Measurements from ENCODE around the gene NF1. TPM values are rescaled to one million over a fixed set of nuclear protein-coding genes. Genes with fewer than 3 reads are reported as not detected.

NF1 gene
- total RNA-seq, 1 donor from 2014 or later: 53.7 TPM

DNA sequence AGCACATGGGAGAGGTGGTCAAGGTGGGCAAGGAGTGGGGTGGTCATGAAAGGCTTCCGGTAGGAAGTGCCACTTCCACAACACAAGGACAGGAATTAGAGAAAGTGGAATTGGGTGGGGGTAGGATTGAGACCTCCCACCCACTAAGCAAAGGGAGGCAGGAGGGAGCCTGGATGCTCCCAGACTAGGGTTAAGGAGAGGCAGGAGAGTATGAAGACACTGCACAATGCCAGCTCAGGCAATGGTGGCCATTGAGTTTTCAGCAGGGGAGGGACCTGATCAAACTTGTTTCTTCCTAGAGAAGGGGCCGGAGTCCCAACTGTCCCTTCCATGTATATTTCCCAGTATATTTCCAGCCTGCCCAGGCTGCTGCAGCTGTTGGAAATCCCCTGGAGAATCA, 293.6 kb downstream of the NF1 start:
- H3K36me3 ChIP-seq (ENCODE audit: insufficient read depth, low read length): no peaks in the 10 kb centered on the region
- Mint-ChIP-seq H3K9me3 (ENCODE audit: unreplicated experiment) (no peaks in the 10 kb centered on the region), H3K4me3 (ENCODE audit: unreplicated experiment) (no peak overlapping the region), H3K27ac (ENCODE audit: unreplicated experiment) (no peak overlapping the region), H3K36me3 (ENCODE audit: low read depth, unreplicated experiment) (peaks cover 6% of the 10 kb centered on the region), H3K4me1 (ENCODE audit: low read depth, unreplicated experiment) (no peaks in the 10 kb centered on the region), H3K27me3 (ENCODE audit: low read depth, unreplicated experiment) (peaks cover 28% of the 10 kb centered on the region)
- H4K20me1 ChIP-seq (ENCODE audit: insufficient read depth, low read length): peaks cover 5% of the 10 kb centered on the region
- H3K27ac ChIP-seq (ENCODE audit: low read depth, low read length): no peak overlapping the region
- TF ChIP-seq CTCF (IDR thresholded peaks at IDR 0.05; ENCODE audit: insufficient read depth, low read depth, low read length): no peak
- no peak for TF ChIP-seq EZH2 (IDR thresholded peaks at IDR 0.05; ENCODE audit: insufficient read depth, low read length)
- H3K4me2 ChIP-seq (ENCODE audit: low read length): no peak overlapping the region
- no peak overlapping the region for H3K4me3 ChIP-seq (ENCODE audit: insufficient read depth, low read depth, low read length)
- peaks cover 11% of the 10 kb centered on the region for H3K27me3 ChIP-seq (ENCODE audit: insufficient read depth, low read length)
- H3K4me1 ChIP-seq (ENCODE audit: insufficient read depth, low read length): no peaks in the 10 kb centered on the region
- DNase-seq (ENCODE audit: low read depth) (no peak), FAIRE-seq (no peak)
- no peaks in the 10 kb centered on the region for H3K79me2 ChIP-seq (ENCODE audit: insufficient read depth, low read length)
- no peak overlapping the region for H2AFZ ChIP-seq (ENCODE audit: low read depth, low read length)
- H3K9ac ChIP-seq (ENCODE audit: low read length): no peak overlapping the region
- H3K9me3 ChIP-seq (ENCODE audit: insufficient read depth, low read depth, low read length): no peaks in the 10 kb centered on the region

DNA sequence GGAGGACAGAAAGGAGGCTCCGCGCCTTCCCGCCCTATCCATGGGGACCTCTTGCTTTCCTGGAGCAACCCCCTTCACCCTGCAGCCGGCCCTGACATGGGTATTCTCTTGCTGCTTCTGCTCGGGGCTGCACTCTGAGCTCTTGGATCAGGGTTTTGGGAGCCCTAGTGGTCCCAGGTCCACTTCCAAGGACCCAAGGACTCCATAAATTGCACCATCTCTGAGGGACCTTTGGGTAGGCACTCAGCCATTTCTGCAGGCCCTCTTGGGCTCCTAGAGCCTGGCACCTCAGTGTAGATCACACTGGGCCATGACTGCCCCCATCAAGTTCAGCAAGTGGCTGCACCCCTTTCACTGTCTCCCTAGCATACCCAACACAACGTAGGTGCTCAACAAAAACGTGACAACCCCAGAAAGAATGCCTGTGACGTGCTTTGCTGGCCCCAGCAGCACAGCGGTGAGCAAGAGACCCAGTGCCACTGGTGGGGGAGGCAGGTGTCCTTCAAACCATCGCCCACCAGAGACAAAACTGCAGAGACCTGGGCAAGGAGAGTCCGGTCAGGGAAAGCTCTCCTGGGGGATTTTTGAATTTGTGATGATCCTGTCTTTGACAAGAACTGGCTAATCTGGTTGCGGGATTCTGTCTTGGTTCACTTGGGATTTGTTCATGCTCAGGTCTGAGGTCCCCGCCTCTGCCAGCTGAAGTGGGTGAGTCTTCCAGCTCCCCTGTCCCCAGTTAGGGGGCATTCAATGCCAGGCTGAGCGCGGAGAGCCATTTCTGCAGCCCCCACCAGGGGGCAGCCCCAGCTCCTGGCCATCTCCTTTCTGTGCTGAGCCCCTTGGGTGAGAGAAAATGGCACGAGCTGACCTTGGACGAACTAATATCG, 294.2 kb downstream of the NF1 start:
- peaks cover 33% of the 10 kb centered on the region for H3K27me3 Mint-ChIP-seq (ENCODE audit: low read depth, unreplicated experiment)
- no peaks in the 10 kb centered on the region for H3K79me2 ChIP-seq (ENCODE audit: insufficient read depth, low read length)
- no peak overlapping the region for H3K4me3 Mint-ChIP-seq (ENCODE audit: unreplicated experiment)
- DNase-seq (ENCODE audit: low read depth) (no peak), FAIRE-seq (no peak)
- H3K27ac Mint-ChIP-seq (ENCODE audit: unreplicated experiment): no peak overlapping the region
- no peak overlapping the region for H3K4me3 ChIP-seq (ENCODE audit: insufficient read depth, low read depth, low read length)
- peaks cover 5% of the 10 kb centered on the region for H4K20me1 ChIP-seq (ENCODE audit: insufficient read depth, low read length)
- H3K9me3 ChIP-seq (ENCODE audit: insufficient read depth, low read depth, low read length): no peaks in the 10 kb centered on the region
- peaks cover 11% of the 10 kb centered on the region for H3K27me3 ChIP-seq (ENCODE audit: insufficient read depth, low read length)
- H3K9me3 Mint-ChIP-seq (ENCODE audit: unreplicated experiment): no peaks in the 10 kb centered on the region
- TF ChIP-seq CTCF (IDR thresholded peaks at IDR 0.05; ENCODE audit: insufficient read depth, low read depth, low read length) (peak; percentile 60), EZH2 (IDR thresholded peaks at IDR 0.05; ENCODE audit: insufficient read depth, low read length) (no peak)
- H3K36me3 Mint-ChIP-seq (ENCODE audit: low read depth, unreplicated experiment): peaks cover 4% of the 10 kb centered on the region
- no peaks in the 10 kb centered on the region for H3K4me1 ChIP-seq (ENCODE audit: insufficient read depth, low read length)
- no peak overlapping the region for H3K9ac ChIP-seq (ENCODE audit: low read length)
- H3K4me2 ChIP-seq (ENCODE audit: low read length): no peak overlapping the region
- H3K27ac ChIP-seq (ENCODE audit: low read depth, low read length): no peak overlapping the region
- H2AFZ ChIP-seq (ENCODE audit: low read depth, low read length): no peak overlapping the region
- no peaks in the 10 kb centered on the region for H3K4me1 Mint-ChIP-seq (ENCODE audit: low read depth, unreplicated experiment)
- no peaks in the 10 kb centered on the region for H3K36me3 ChIP-seq (ENCODE audit: insufficient read depth, low read length)

All from astrocyte (in vitro differentiated cells and primary cell).